NCI-H524 (cell line): ENCODE data around the gene RAI2.

Experiments
- DNase-seq, 2 experiments: peaks; one replicate each; lab custom pipeline; 2025; lab: John Stamatoyannopoulos, UW

The RAI2 gene

GRCh38 chrX:17860811-17861488 lies at the start of gene RAI2:
RAI2 (minus strand) TSS chrX:17861298; CDS start chrX:17802010, 59,288 bp downstream.
- peak; percentile 16 to 22 for DNase-seq

- DNase-seq = no peak
Observed at GRCh38 chrX:17888421-17888820, 27.3 kb upstream of the RAI2 start.

GRCh38 chrX:17882680-17883079 lies 21.6 kb upstream of the RAI2 start:
- DNase-seq = no peak

- DNase-seq = no peak
Observed at GRCh38 chrX:17878028-17878670, 17.1 kb upstream of the RAI2 start.

- DNase-seq = peak in 1 of 2 experiments; percentile 12
Observed at GRCh38 chrX:17876135-17876534, 15.0 kb upstream of the RAI2 start.

GRCh38 chrX:17869580-17869979 lies 8.5 kb upstream of the RAI2 start:
- no peak for DNase-seq

- DNase-seq = no peak
Observed at GRCh38 chrX:17861489-17862011, 452 bp upstream of the RAI2 start.

GRCh38 chrX:17860179-17860780 lies 818 bp downstream of the RAI2 start:
- peak; percentile 28 to 35 for DNase-seq

GRCh38 chrX:17859609-17860178 lies 1.4 kb downstream of the RAI2 start:
- peak; percentile 9 to 28 for DNase-seq

- no peak for DNase-seq
Observed at GRCh38 chrX:17854531-17854930, 6.6 kb downstream of the RAI2 start.

GRCh38 chrX:17854069-17854468 lies 7.0 kb downstream of the RAI2 start:
- no peak for DNase-seq

GRCh38 chrX:17851874-17852273 lies 9.2 kb downstream of the RAI2 start:
- no peak for DNase-seq

GRCh38 chrX:17848545-17849265 lies 12.4 kb downstream of the RAI2 start:
- no peak for DNase-seq

GRCh38 chrX:17846045-17846444 lies 15.1 kb downstream of the RAI2 start:
- DNase-seq = no peak

GRCh38 chrX:17844236-17844635 lies 16.9 kb downstream of the RAI2 start:
- no peak for DNase-seq

GRCh38 chrX:17842769-17843525 lies 18.2 kb downstream of the RAI2 start:
- no peak for DNase-seq

- DNase-seq = no peak
Observed at GRCh38 chrX:17839269-17839668, 21.8 kb downstream of the RAI2 start.

GRCh38 chrX:17836830-17837229 lies 24.3 kb downstream of the RAI2 start:
- peak; percentile 78 to 93 for DNase-seq

GRCh38 chrX:17833954-17834353 lies 27.1 kb downstream of the RAI2 start:
- no peak for DNase-seq

- no peak for DNase-seq
Observed at GRCh38 chrX:17831255-17831654, 29.8 kb downstream of the RAI2 start.

- DNase-seq = no peak
Observed at GRCh38 chrX:17830211-17830610, 30.9 kb downstream of the RAI2 start.
